ENCODE data around the gene CLDN24. TPM values are rescaled to one million over a fixed set of nuclear protein-coding genes. Genes with fewer than 3 reads are reported as not detected.

CLDN24 gene
- under 1 TPM in 2 of 3 donors, not detected in 1; 0.40 to 0.46 TPM for polyA plus RNA-seq (ENCODE audit: insufficient read length in 3 of 3)

GRCh38 chr4:183322326-183322725 is at the start of gene CLDN24:
TSS of gene CLDN24 (minus strand) at chr4:183322426. CDS start at chr4:183322426, 0 bp downstream.
- no peak for DNase-seq (ENCODE audit: low read depth in 3 of 3, low spot score in 2 of 3)

- DNase-seq (ENCODE audit: low read depth in 3 of 3, low spot score in 2 of 3) = no peak
Measured at GRCh38 chr4:183370786-183371185, 48.6 kb upstream of the CLDN24 start.

- no peak for DNase-seq (ENCODE audit: low read depth in 3 of 3, low spot score in 2 of 3)
Measured at GRCh38 chr4:183369073-183369472, 46.8 kb upstream of the CLDN24 start.

GRCh38 chr4:183366206-183366835 is 44.1 kb upstream of the CLDN24 start:
- no peak for DNase-seq (ENCODE audit: low read depth in 3 of 3, low spot score in 2 of 3)

GRCh38 chr4:183364025-183364424 is 41.8 kb upstream of the CLDN24 start:
- DNase-seq (ENCODE audit: low read depth in 3 of 3, low spot score in 2 of 3) = no peak

GRCh38 chr4:183362916-183363542 is 40.8 kb upstream of the CLDN24 start:
- no peak for DNase-seq (ENCODE audit: low read depth in 3 of 3, low spot score in 2 of 3)

- no peak for DNase-seq (ENCODE audit: low read depth in 3 of 3, low spot score in 2 of 3)
Measured at GRCh38 chr4:183362036-183362435, 39.8 kb upstream of the CLDN24 start.

- no peak for DNase-seq (ENCODE audit: low read depth in 3 of 3, low spot score in 2 of 3)
Measured at GRCh38 chr4:183360161-183360919, 38.1 kb upstream of the CLDN24 start.

GRCh38 chr4:183358215-183358755 is 36.1 kb upstream of the CLDN24 start:
- no peak for DNase-seq (ENCODE audit: low read depth in 3 of 3, low spot score in 2 of 3)

GRCh38 chr4:183356931-183357675 is 34.9 kb upstream of the CLDN24 start:
- no peak for DNase-seq (ENCODE audit: low read depth in 3 of 3, low spot score in 2 of 3)

- DNase-seq (ENCODE audit: low read depth in 3 of 3, low spot score in 2 of 3) = no peak
Measured at GRCh38 chr4:183356173-183356830, 34.1 kb upstream of the CLDN24 start.

- DNase-seq (ENCODE audit: low read depth in 3 of 3, low spot score in 2 of 3) = no peak
Measured at GRCh38 chr4:183355405-183355804, 33.2 kb upstream of the CLDN24 start.

- no peak for DNase-seq (ENCODE audit: low read depth in 3 of 3, low spot score in 2 of 3)
Measured at GRCh38 chr4:183354219-183354618, 32.0 kb upstream of the CLDN24 start.

GRCh38 chr4:183353557-183353956 is 31.3 kb upstream of the CLDN24 start:
- no peak for DNase-seq (ENCODE audit: low read depth in 3 of 3, low spot score in 2 of 3)

GRCh38 chr4:183352546-183352945 is 30.3 kb upstream of the CLDN24 start:
- DNase-seq (ENCODE audit: low read depth in 3 of 3, low spot score in 2 of 3) = no peak

- DNase-seq (ENCODE audit: low read depth in 3 of 3, low spot score in 2 of 3) = no peak
Measured at GRCh38 chr4:183350317-183351071, 28.3 kb upstream of the CLDN24 start.

GRCh38 chr4:183349673-183350072 is 27.4 kb upstream of the CLDN24 start:
- no peak for DNase-seq (ENCODE audit: low read depth in 3 of 3, low spot score in 2 of 3)

GRCh38 chr4:183348706-183349659 is 26.8 kb upstream of the CLDN24 start:
- DNase-seq (ENCODE audit: low read depth in 3 of 3, low spot score in 2 of 3) = no peak

Data from right renal cortex interstitium (tissue), 3 donors.